Activated T-cell treated with anti-CD3 and anti-CD28 coated beads, Interleukin-2, amount 50 U/mL, for 48 hours (primary cell): Measurements from ENCODE around the gene TSPAN3.

ENCODE experiments used
- DNase-seq, 2 experiments: peaks; one replicate each; pipeline ENCODE4 v3.0.0-alpha.2; 2020

The TSPAN3 gene

GRCh38 chr15:77048135-77048876 is 22.6 kb downstream of the TSPAN3 start:
- no peak for DNase-seq

GRCh38 chr15:77046704-77047412 is 24.1 kb downstream of the TSPAN3 start:
- DNase-seq, result no peak

GRCh38 chr15:77045985-77046384 is 24.9 kb downstream of the TSPAN3 start:
- DNase-seq, result no peak

- DNase-seq, result no peak
Observed at GRCh38 chr15:77044228-77045042, 26.5 kb downstream of the TSPAN3 start.

GRCh38 chr15:77042955-77043920 is 27.7 kb downstream of the TSPAN3 start:
- peak; percentile 17 to 21 for DNase-seq

- peak; percentile 17 to 20 for DNase-seq
Observed at GRCh38 chr15:77042245-77042919, 28.5 kb downstream of the TSPAN3 start.

GRCh38 chr15:77040673-77041072 is 30.2 kb downstream of the TSPAN3 start:
- DNase-seq, result peak in 1 of 2 experiments; percentile 21

GRCh38 chr15:77039848-77040247 is 31.1 kb downstream of the TSPAN3 start:
- peak; percentile 19 to 20 for DNase-seq

- DNase-seq, result peak; percentile 22 to 26
Observed at GRCh38 chr15:77039217-77039533, 31.7 kb downstream of the TSPAN3 start.

GRCh38 chr15:77038312-77039216 is 32.3 kb downstream of the TSPAN3 start:
- peak; percentile 27 to 36 for DNase-seq

GRCh38 chr15:77037388-77038209 is 33.3 kb downstream of the TSPAN3 start:
- peak in 1 of 2 experiments; percentile 19 for DNase-seq

GRCh38 chr15:77036537-77037387 is 34.1 kb downstream of the TSPAN3 start:
- DNase-seq, result no peak

GRCh38 chr15:77035999-77036471 is 34.9 kb downstream of the TSPAN3 start:
- DNase-seq, result peak in 1 of 2 experiments; percentile 16

GRCh38 chr15:77035584-77035983 is 35.3 kb downstream of the TSPAN3 start:
- DNase-seq, result peak in 1 of 2 experiments; percentile 14

GRCh38 chr15:77034695-77035489 is 36.0 kb downstream of the TSPAN3 start:
- peak; percentile 74 to 76 for DNase-seq

GRCh38 chr15:77033729-77034671 is 36.9 kb downstream of the TSPAN3 start:
- DNase-seq, result peak in 1 of 2 experiments; percentile 15

GRCh38 chr15:77033417-77033728 is 37.5 kb downstream of the TSPAN3 start:
- DNase-seq, result no peak
